IPS-15b (cell line): ENCODE results near the gene USP20.

Experiments used
- H3K27me3 ChIP-seq: one replicate; pipeline ENCODE4 v1.6.1; 2013; ENCODE audit warnings: low read length; ENCODE audit not compliant: control insufficient read depth, insufficient read depth
- H3K36me3 ChIP-seq: one replicate; pipeline ENCODE4 v1.6.1; 2013; ENCODE audit warnings: low read length; ENCODE audit not compliant: control insufficient read depth, insufficient read depth
- H3K4me1 ChIP-seq: one replicate; pipeline ENCODE4 v1.6.1; 2013; ENCODE audit warnings: mild to moderate bottlenecking, low read length; ENCODE audit not compliant: control insufficient read depth, insufficient read depth
- H3K4me3 ChIP-seq: one replicate; pipeline ENCODE4 v1.5.1; 2013; ENCODE audit warnings: low read depth, low read length
- H3K9ac ChIP-seq: one replicate; pipeline ENCODE4 v1.6.1; 2013; ENCODE audit warnings: low read depth, mild to moderate bottlenecking, low read length
- H3K9me3 ChIP-seq: one replicate; pipeline ENCODE4 v1.6.1; 2013; ENCODE audit warnings: mild to moderate bottlenecking, low read length; ENCODE audit not compliant: control insufficient read depth, insufficient read depth

The USP20 gene

GRCh38 chr9:129929496-129930125 lies 94.4 kb downstream of the USP20 start:
- Histone ChIP-seq H3K9me3 (no peaks in the 10 kb centered on the region), H3K27me3 (no peaks in the 10 kb centered on the region), H3K36me3 (no peaks in the 10 kb centered on the region), H3K9ac (no peak overlapping the region), H3K4me3 (no peak overlapping the region), H3K4me1 (peaks cover 9% of the 10 kb centered on the region)

- Histone ChIP-seq H3K4me1 (peaks cover 9% of the 10 kb centered on the region), H3K9me3 (no peaks in the 10 kb centered on the region), H3K36me3 (no peaks in the 10 kb centered on the region), H3K4me3 (no peak overlapping the region), H3K9ac (no peak overlapping the region), H3K27me3 (no peaks in the 10 kb centered on the region)
Observed at GRCh38 chr9:129930743-129931142, 95.5 kb downstream of the USP20 start.
